Activated CD4-positive, alpha-beta T cell treated with anti-CD3 and anti-CD28 coated beads, Interleukin-2, amount 50 U/mL, for 1 hour (primary cell): Measurements from ENCODE around the gene POLK.

ENCODE experiments used
- DNase-seq: peaks from one replicate; pipeline ENCODE4 v3.0.0-alpha.2; 2020

The POLK gene

GRCh38 chr5:75611311-75612225 is 99.9 kb downstream of the POLK start, which contains the start of gene ANKDD1B:
Gene ANKDD1B (plus strand): TSS chr5:75611453. CDS start chr5:75611635, 182 bp downstream.
- no peak for DNase-seq

- DNase-seq = no peak
Measured at GRCh38 chr5:75612226-75612569, 100.5 kb downstream of the POLK start.

- no peak for DNase-seq
Measured at GRCh38 chr5:75612901-75613300, 101.2 kb downstream of the POLK start.

- DNase-seq = no peak
Measured at GRCh38 chr5:75614176-75614575, 102.5 kb downstream of the POLK start.

- DNase-seq = no peak
Measured at GRCh38 chr5:75616371-75616881, 104.7 kb downstream of the POLK start.

GRCh38 chr5:75616971-75617621 is 105.4 kb downstream of the POLK start:
- no peak for DNase-seq

- no peak for DNase-seq
Measured at GRCh38 chr5:75617736-75618352, 106.2 kb downstream of the POLK start.

- DNase-seq = no peak
Measured at GRCh38 chr5:75620184-75620959, 108.7 kb downstream of the POLK start.

GRCh38 chr5:75622564-75622963 is 110.9 kb downstream of the POLK start:
- DNase-seq = no peak

- no peak for DNase-seq
Measured at GRCh38 chr5:75623846-75624245, 112.2 kb downstream of the POLK start.

GRCh38 chr5:75626959-75627358 is 115.3 kb downstream of the POLK start:
- no peak for DNase-seq

GRCh38 chr5:75627801-75628200 is 116.1 kb downstream of the POLK start:
- DNase-seq = no peak

GRCh38 chr5:75630875-75631274 is 119.2 kb downstream of the POLK start:
- no peak for DNase-seq

GRCh38 chr5:75632321-75632720 is 120.6 kb downstream of the POLK start:
- DNase-seq = no peak

- DNase-seq = no peak
Measured at GRCh38 chr5:75637949-75638348, 126.3 kb downstream of the POLK start.

GRCh38 chr5:75639535-75640311 is 128.0 kb downstream of the POLK start:
- DNase-seq = no peak

GRCh38 chr5:75640395-75640794 is 128.7 kb downstream of the POLK start:
- no peak for DNase-seq

- DNase-seq = no peak
Measured at GRCh38 chr5:75640826-75641225, 129.1 kb downstream of the POLK start.

- no peak for DNase-seq
Measured at GRCh38 chr5:75648712-75649111, 137.0 kb downstream of the POLK start.
